HG03571 (cell line): Measurements from ENCODE around the gene TMEM203.
"Not testable (repeated sequence)": the region's sequence is repeated elsewhere in the genome, so short reads cannot be mapped to it uniquely, and the experiment has no call there.

ENCODE experiments used
- ATAC-seq: cut with Tn5 transposase; IDR thresholded peaks from one replicate; pipeline ENCODE4 v1.9.1; 2021; ENCODE audit not compliant: unreplicated experiment

Gene TMEM203

DNA sequence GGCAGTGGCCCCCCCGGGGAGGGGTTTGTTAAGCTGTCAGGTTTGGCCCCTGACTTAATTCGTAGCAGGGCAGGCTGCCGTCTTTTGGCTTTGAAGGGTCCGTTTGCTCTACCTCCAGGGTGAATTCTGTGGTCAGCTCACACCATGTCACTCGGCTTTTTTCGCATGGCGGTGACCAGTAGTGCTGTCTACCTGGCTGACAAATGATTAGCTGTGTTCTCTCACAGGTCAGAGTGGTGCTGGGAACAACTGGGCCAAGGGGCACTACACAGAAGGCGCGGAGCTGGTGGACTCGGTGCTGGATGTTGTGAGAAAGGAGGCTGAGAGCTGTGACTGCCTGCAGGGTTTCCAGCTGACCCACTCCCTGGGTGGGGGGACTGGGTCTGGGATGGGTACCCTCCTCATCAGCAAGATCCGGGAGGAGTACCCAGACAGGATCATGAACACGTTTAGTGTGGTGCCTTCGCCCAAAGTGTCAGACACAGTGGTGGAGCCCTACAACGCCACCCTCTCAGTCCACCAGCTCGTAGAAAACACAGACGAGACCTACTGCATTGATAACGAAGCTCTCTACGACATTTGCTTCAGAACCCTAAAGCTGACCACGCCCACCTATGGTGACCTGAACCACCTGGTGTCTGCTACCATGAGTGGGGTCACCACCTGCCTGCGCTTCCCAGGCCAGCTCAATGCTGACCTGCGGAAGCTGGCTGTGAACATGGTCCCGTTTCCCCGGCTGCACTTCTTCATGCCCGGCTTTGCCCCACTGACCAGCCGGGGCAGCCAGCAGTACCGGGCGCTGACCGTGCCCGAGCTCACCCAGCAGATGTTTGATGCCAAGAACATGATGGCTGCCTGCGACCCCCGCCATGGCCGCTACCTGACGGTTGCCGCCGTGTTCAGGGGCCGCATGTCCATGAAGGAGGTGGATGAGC is 37.1 kb upstream of the TMEM203 start:
- ATAC-seq, result no peak

DNA sequence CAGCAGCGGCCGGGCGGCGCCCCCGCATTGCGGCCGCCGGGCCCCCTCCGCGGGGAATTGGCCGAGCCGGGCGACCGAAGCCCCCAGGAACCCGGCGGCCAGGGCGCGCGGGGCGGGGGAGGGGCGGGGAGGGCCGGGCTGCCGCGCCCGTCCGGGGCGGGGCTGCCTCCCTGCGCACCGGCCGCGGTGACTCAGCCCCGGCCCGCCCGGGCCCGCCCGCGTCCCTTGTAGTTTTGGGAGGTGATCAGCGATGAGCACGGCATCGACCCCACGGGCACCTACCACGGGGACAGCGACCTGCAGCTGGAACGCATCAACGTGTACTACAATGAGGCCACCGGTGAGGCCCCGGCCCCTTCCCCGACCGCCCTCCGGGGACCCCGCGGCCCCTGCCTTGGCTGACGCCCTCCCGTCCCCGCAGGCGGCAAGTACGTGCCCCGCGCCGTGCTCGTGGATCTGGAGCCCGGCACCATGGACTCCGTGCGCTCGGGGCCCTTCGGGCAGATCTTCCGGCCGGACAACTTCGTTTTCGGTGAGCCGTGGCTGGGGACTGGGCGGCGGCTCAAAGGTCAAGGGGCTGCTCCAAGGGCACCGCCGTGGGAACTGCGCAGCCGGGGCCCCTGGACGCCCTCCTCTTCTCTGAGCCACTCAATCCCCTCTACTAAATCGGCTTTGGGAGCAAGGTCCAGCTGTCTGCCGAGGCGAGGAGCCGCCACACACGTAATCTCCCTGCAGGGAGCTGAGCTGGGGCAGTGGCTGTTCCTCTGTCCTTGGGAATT is 36.2 kb upstream of the TMEM203 start:
- ATAC-seq, result peak; percentile 0

DNA sequence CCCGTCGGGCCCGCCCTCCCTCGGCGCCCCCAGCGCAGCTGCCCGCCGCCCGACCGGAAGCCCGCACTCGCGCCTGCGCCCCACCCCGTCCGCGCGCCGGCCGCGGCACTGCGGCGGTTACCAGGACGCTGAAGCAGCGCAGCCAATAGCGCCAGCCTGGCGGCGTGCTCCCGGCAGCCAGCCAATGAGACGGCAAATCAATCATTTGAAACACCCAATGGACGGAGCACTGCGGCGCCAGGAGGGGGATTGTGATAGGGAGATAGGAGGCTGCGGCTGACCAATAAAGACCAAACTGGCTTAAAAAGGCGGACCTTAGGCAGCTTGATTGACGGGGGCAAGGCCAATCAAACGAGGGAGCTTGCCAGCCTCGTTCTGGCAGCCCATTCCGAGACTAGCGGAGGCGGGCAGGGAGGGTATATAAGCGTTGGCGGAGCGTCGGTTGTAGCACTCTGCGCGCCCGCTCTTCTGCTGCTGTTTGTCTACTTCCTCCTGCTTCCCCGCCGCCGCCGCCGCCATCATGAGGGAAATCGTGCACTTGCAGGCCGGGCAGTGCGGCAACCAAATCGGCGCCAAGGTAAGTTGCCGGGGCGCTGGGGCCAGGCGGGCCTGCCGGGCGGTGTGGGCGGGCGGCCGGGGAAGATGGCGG is 35.5 kb upstream of the TMEM203 start, which contains the start of gene TUBB4B:
TSS of gene TUBB4B (plus strand) at position 447 of the 649 bp plus-strand sequence. CDS start at position 521, 74 bp downstream.
- ATAC-seq, result peak; percentile 71

GRCh38 chr9:137240318-137240840 is 34.9 kb upstream of the TMEM203 start:
- ATAC-seq, result peak; percentile 27

- not testable (repeated sequence) for ATAC-seq
Observed at GRCh38 chr9:137239541-137240200, 34.2 kb upstream of the TMEM203 start.

GRCh38 chr9:137237759-137238726 is 32.6 kb upstream of the TMEM203 start:
- ATAC-seq, result no peak

- no peak for ATAC-seq
Observed at GRCh38 chr9:137236936-137237421, 31.5 kb upstream of the TMEM203 start.

GRCh38 chr9:137236238-137236935 is 30.9 kb upstream of the TMEM203 start:
- ATAC-seq, result no peak

- ATAC-seq, result no peak
Observed at GRCh38 chr9:137235424-137236237, 30.2 kb upstream of the TMEM203 start.

DNA sequence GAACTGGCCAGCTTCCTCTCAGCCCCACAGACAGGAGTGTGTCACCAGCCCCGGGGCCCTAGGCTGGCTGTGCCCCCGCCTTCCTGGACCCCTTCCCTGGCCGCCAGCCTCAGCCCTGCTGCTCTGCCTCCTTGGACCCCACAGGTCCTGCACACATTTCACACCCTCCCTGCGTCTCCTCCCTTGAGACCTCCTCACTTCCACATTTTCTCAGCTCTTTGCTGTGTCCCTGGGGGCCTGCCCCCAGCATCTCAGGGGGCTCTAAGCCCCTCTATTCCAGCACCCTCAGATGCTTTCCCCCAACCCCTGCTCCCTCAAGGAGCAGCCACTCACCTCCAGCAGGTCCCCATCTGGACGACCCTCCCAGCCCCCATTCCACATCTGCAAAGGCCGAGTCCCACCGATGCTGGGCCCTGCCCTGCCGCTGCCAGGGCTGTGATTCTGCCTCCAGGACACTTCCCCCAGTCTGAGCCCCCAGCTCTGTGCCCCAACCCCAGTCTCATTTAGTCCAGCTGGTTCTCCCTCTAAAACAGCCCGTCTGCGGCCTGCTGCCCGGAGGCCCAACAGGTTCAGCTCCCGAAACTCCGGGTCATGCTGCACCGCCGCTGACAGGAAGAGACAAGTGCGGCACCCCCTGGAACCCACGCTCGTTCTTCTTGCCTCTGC is 29.4 kb upstream of the TMEM203 start:
- ATAC-seq, result no peak

GRCh38 chr9:137234055-137234697 is 28.7 kb upstream of the TMEM203 start:
- ATAC-seq, result no peak

DNA sequence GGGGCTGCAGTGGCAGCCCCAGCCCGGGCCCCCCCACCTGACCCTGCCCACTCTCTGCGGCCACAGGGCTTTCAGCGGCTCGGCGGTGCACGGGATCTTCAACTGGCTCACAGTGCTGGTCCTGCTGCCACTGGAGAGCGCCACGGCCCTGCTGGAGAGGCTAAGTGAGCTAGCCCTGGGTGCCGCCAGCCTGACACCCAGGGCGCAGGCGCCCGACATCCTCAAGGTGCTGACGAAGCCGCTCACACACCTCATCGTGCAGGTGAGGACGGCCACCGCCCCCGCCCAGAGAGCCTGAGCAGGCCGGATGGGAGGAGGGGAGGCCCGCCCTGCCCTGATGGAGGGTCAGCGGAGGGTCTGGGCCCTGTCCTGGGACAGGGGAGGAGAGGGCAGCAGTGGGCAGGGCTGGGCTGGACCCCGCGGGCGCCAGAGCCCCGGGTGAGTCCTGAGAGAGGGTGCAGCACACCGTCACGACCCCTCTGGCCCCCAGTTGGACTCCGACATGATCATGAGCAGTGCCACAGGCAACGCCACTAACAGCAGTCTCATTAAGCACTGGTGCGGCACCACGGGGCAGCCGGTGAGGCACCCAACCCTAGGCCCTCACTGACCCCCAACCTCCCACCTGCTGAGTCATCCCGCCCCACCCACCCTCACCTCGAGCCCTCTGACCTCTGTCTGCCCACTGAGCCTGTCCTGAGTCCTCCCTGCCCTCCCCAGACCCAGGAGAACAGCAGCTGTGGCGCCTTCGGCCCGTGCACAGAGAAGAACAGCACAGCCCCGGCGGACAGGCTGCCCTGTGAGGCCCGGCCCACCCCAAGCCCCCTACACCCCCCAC is 27.9 kb upstream of the TMEM203 start:
- no peak for ATAC-seq

DNA sequence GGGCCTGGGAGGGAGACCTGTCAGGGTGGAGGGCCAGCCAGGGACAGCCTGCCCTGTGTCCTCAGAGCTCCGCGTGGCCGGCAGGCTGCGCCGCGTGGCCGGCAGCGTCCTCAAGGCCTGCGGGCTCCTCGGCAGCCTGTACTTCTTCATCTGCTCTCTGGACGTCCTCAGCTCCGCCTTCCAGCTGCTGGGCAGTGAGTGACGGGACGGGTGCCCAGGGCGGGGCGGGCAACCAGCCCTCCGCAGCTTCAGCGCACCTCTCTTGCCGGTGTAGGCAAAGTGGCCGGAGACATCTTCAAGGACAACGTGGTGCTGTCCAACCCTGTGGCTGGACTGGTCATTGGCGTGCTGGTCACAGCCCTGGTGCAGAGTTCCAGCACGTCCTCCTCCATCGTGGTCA is 27.1 kb upstream of the TMEM203 start:
- ATAC-seq, result no peak

DNA sequence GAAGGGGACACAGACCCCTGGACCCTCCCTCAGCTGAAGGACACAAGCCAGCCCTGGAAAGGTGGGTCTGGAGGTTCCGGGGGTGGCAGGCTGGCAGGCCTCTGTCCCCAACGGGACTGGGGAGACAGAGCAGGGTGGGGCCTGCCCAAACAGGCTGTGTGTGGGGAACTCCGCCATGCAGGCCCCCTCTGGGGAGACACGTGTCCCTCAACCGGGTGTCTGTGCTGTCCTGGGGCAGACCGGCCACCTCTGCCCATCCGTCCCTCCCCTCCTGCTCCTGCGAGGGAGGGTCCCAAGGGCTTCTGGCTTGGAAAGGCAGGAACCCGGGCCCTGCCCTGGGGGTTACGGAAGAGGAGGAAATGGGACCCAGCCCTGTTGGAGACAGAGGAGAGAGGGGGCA is 26.7 kb upstream of the TMEM203 start:
- ATAC-seq, result no peak

- no peak for ATAC-seq
Observed at GRCh38 chr9:137231372-137232039, 26.1 kb upstream of the TMEM203 start.
